Muscle layer of duodenum (tissue), 2 donors: ENCODE data around the gene AJM1.
"Not testable (repeated sequence)": the region's sequence is repeated elsewhere in the genome, so short reads cannot be mapped to it uniquely, and the experiment has no call there.

Experiments
- H3K27ac ChIP-seq: one replicate; pipeline ENCODE4 v1.7.0; 2013; ENCODE audit warnings: mild to moderate bottlenecking, low read length
- H3K27me3 ChIP-seq: one replicate; pipeline ENCODE4 v1.7.0; 2013; ENCODE audit warnings: low read depth, mild to moderate bottlenecking, control low read depth, low read length
- H3K36me3 ChIP-seq, 2 donors: one replicate each; pipeline ENCODE4 v1.7.0; 2013; ENCODE audit warnings: low read length in 2 of 2, control low read depth in 1 of 2, mild to moderate bottlenecking in 1 of 2; ENCODE audit not compliant: insufficient read depth in 2 of 2, control insufficient read depth in 1 of 2
- H3K4me1 ChIP-seq, 2 donors: one replicate each; pipeline ENCODE4 v1.7.0; 2013; ENCODE audit warnings: low read length in 2 of 2, mild to moderate bottlenecking in 2 of 2, control low read depth in 1 of 2, moderate library complexity in 1 of 2; ENCODE audit not compliant: insufficient read depth in 2 of 2, control insufficient read depth in 1 of 2
- H3K4me3 ChIP-seq, 2 donors: one replicate each; pipeline ENCODE4 v1.7.0; 2013; ENCODE audit warnings: low read length in 2 of 2, low read depth in 1 of 2, mild to moderate bottlenecking in 1 of 2
- H3K9me3 ChIP-seq, 2 donors: one replicate each; pipeline ENCODE4 v1.7.0; 2013; ENCODE audit warnings: low read length in 2 of 2, control low read depth in 1 of 2, mild to moderate bottlenecking in 1 of 2; ENCODE audit not compliant: control insufficient read depth in 1 of 2
- donor health status: healthy.

AJM1 gene

GRCh38 chr9:136843159-136843800 lies 1.0 kb downstream of the AJM1 start:
- H3K27me3 ChIP-seq, H3K9me3 ChIP-seq, H3K27ac ChIP-seq, H3K4me3 ChIP-seq: not testable (repeated sequence)
- H3K4me1 ChIP-seq: peaks cover 0 to 47% of the 10 kb centered on the region in 2 donors
- H3K36me3 ChIP-seq: peaks cover 5 to 19% of the 10 kb centered on the region in 2 donors

DNA sequence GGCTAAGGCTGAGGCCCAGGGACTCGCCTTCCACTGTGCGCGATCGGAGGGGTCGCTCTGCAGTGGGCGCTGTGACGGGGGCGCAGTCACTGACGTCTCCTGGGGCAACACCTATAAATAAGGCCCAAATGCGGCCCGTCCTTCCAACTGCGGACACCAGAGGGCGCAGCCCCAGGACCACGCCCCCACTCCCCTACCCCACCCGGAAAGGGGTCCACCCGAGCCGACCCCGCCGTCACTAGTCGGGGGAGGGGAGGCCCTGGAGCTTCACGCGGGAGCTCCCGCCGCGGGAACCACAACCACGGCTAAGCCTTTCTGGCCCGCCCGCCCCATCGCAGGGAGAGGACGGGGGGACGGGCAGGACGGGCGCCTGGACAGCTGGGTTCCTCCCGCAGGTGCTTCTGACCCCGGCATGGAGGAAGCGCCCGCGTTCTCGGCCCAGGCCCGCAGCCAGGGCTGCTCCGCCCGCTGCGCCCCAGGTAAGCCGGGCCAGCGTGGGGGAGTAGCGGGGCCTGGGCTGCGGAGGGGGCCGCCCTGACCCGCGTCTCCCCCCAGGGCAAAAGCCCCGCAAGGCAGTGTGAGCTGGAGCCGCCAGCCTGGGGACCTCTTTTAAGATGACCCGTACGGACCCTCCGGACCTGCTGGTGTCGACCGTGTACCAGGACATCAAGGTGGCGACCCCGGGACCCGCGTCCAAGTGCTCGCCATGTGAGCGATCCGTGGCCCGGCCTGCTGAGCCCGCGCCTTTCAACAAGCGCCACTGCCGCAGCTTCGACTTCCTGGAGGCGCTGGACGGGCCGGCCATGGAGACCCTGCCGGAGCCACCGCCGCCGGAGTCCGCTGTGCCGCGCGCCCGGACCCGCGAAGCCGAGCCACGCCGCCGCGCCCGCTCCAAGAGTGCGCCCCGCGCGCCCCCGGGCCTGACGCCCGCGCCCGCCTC lies 1.8 kb downstream of the AJM1 start:
- not testable (repeated sequence) for H3K27ac ChIP-seq, H3K9me3 ChIP-seq, H3K27me3 ChIP-seq
- H3K4me3 ChIP-seq: peak overlapping the region in 1 of 2 donors; percentile 40
- H3K36me3 ChIP-seq: peaks cover 4 to 15% of the 10 kb centered on the region in 2 donors
- H3K4me1 ChIP-seq: peaks cover 0 to 49% of the 10 kb centered on the region in 2 donors

GRCh38 chr9:136844761-136845464 lies 2.6 kb downstream of the AJM1 start:
- Histone ChIP-seq H3K4me1 (peaks cover 0 to 52% of the 10 kb centered on the region in 2 donors), H3K27ac (no peak overlapping the region), H3K9me3 (no peaks in the 10 kb centered on the region), H3K27me3 (no peaks in the 10 kb centered on the region), H3K36me3 (peaks cover 0 to 7% of the 10 kb centered on the region in 2 donors), H3K4me3 (no peak overlapping the region)

DNA sequence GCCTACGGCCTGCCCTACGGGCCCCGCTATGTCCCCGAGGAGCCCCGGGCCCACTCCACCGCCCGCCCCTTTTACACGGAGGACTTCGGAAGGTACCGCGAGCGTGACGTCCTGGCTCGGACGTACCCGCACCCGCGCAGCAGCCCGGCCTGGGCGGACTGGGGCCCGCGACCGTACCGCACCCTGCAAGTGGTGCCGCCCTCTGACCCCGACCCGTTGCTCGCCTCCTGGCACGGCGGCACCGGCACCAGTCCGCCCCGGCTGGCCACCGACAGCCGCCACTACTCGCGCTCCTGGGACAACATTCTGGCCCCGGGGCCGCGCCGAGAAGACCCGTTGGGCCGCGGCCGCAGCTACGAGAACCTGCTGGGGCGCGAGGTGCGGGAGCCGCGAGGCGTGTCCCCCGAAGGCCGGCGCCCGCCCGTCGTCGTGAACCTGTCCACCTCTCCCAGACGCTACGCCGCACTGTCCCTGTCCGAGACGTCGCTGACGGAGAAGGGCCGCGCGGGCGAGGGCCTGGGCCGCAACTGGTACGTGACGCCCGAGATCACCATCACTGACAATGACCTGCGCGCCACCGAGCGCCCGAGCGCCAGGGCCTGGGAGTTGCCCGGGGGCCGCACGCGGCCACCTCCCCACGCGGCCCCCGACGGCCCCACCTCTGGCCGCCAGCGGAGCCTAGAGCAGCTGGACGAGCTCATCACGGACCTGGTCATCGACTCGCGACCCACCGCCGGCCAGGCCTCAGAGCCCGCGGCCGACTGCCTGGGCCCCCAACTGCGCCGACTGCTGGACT lies 3.4 kb downstream of the AJM1 start:
- Histone ChIP-seq H3K9me3 (no peaks in the 10 kb centered on the region), H3K27me3 (no peaks in the 10 kb centered on the region), H3K4me3 (no peak overlapping the region), H3K4me1 (peaks cover 6 to 60% of the 10 kb centered on the region in 2 donors), H3K27ac (no peak overlapping the region), H3K36me3 (peaks cover 0 to under 1% of the 10 kb centered on the region in 2 donors)

- Histone ChIP-seq H3K4me3 (no peak overlapping the region), H3K4me1 (peaks cover 6 to 60% of the 10 kb centered on the region in 2 donors)
Measured at GRCh38 chr9:136846376-136847087, 4.3 kb downstream of the AJM1 start.

DNA sequence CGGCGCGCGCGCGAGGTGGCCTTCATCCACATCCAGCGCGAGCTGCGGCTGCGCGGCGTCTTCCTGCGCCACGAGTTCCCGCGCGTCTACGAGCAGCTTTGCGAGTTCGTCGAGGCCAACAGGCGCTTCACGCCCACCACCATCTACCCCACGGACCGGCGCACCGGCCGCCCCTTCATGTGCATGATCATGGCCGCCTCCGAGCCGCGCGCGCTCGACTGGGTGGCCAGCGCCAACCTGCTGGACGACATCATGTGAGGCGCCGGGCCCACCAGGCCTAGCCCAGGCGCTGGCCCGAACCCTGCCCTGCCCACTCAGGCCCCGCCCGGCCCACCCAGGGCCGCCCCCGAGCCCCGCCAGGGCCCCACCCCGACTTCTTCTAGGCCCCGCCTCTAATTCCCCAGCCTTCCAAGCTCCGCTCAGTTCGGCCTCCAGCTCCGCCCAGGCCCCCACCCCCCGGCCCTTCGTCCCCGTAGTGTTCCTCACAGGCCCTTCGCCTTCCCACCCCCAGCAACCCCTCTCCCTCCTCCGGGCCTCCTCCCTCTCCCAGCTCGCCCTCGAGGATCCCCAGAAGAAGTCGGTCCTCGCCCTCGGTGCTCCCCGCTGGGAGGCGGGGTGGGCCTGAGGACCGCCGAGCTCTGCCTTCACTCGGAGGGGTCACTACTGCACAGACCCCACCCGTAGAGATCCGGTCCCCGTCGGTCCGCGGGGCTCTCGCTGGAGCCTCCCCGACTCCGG lies 5.0 kb downstream of the AJM1 start:
- H3K27me3 ChIP-seq: no peaks in the 10 kb centered on the region
- peak overlapping the region; percentile 85 to 86 for H3K4me3 ChIP-seq
- H3K36me3 ChIP-seq: peaks cover 0 to 9% of the 10 kb centered on the region in 2 donors
- H3K9me3 ChIP-seq: no peaks in the 10 kb centered on the region
- H3K27ac ChIP-seq: no peak overlapping the region
- peaks cover 6 to 53% of the 10 kb centered on the region in 2 donors for H3K4me1 ChIP-seq

More at GRCh38 chr9:136846376-136847087, 4.3 kb downstream of the AJM1 start:
- peaks cover 0 to 9% of the 10 kb centered on the region in 2 donors for H3K36me3 ChIP-seq
- no peaks in the 10 kb centered on the region for H3K9me3 ChIP-seq
- H3K27ac ChIP-seq: no peak overlapping the region
- H3K27me3 ChIP-seq: no peaks in the 10 kb centered on the region

- Histone ChIP-seq H3K4me1 (peaks cover 6 to 53% of the 10 kb centered on the region in 2 donors), H3K9me3 (no peaks in the 10 kb centered on the region), H3K4me3 (peak overlapping the region; percentile 85 to 86), H3K36me3 (peaks cover 0 to 9% of the 10 kb centered on the region in 2 donors), H3K27me3 (no peaks in the 10 kb centered on the region), H3K27ac (peak overlapping the region; percentile 45)
Measured at GRCh38 chr9:136847826-136848392, 5.6 kb downstream of the AJM1 start.

DNA sequence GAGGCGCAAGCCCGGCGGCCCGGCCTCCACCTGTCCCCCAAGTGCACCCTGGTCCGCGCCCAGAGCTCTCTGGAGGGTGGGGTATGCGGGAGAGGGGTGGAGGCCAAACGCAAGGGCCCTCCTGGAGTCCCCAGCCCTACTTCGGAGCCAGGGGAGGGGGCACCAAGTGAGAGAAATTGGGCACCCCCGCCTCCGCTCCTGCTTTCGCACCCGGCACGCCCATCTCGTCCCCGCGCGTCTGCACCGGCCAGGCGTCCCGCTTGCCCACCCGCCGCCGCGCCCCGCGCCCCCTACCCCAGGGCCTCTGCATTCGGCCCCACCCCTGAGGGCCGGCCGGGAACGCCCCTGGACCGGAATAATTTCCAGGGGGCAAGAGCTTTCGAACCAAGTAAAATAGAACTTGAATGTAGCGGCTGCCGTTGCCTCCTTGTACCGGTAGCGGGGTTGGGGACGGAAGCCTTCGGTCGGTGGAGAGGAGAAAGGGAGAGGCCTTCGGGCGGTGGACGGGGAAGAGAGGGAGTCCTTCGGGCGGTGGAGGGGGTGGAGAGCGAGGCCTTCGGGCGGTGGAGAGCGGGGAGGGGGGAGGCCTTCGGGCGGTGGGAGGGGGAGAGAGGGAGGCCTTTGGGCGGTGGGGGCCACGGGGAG lies 6.2 kb downstream of the AJM1 start:
- Histone ChIP-seq H3K4me1 (peaks cover 6 to 47% of the 10 kb centered on the region in 2 donors), H3K4me3 (peak overlapping the region; percentile 85 to 86), H3K27me3 (no peaks in the 10 kb centered on the region), H3K9me3 (no peaks in the 10 kb centered on the region), H3K36me3 (peaks cover 0 to 9% of the 10 kb centered on the region in 2 donors), H3K27ac (peak overlapping the region; percentile 60)
